WTC11 (cell line): ENCODE measurements around the gene ACRV1. TPM values are rescaled to one million over a fixed set of nuclear protein-coding genes. Genes with fewer than 3 reads are reported as not detected.

ENCODE experiments used
- ATAC-seq: fragments of 200-7000 bp; cut with Tn5 transposase; 2 replicates; pipeline ENCODE4 v1.10.0; 2021; ENCODE audit warnings: mild to moderate bottlenecking, moderate library complexity
- CTCF ChIA-PET: fragments of 300-600 bp; sonication (Branson Sonifier 250); formaldehyde crosslinking; loops from one replicate; lab custom pipeline; 2021; ENCODE audit warnings: antibody characterized with exemption; lab: Charles Lee
- POLR2A ChIA-PET: fragments of 350-600 bp; sonication (Branson Sonifier 250); formaldehyde crosslinking; loops from one replicate; lab custom pipeline; 2021; ENCODE audit warnings: antibody characterized with exemption; lab: Charles Lee
- DNase-seq: peaks from one replicate; pipeline ENCODE4 v3.0.0; 2021; ENCODE audit warnings: low spot score
- H3K27ac Mint-ChIP-seq: 2 replicates; pipeline ENCODE4 v1.8.0; 2021; ENCODE audit warnings: mixed read lengths
- H3K27me3 Mint-ChIP-seq: 2 replicates; pipeline ENCODE4 v1.8.0; 2021; ENCODE audit warnings: low read depth, mild to moderate bottlenecking, moderate library complexity, mixed read lengths
- H3K36me3 Mint-ChIP-seq: 2 replicates; pipeline ENCODE4 v1.8.0; 2021; ENCODE audit warnings: mixed read lengths
- H3K4me1 Mint-ChIP-seq: 2 replicates; pipeline ENCODE4 v1.8.0; 2022; ENCODE audit warnings: mixed read lengths
- H3K4me3 Mint-ChIP-seq: 2 replicates; pipeline ENCODE4 v1.8.0; 2021; ENCODE audit warnings: mild to moderate bottlenecking, moderate library complexity, mixed read lengths
- H3K9me3 Mint-ChIP-seq: 2 replicates; pipeline ENCODE4 v1.8.0; 2021; ENCODE audit warnings: mixed read lengths
- AR ChIP-seq: fragments of 250-450 bp; sonication (Bioruptor Pico); IDR thresholded peaks from 2 replicates; pipeline ENCODE4 v1.9.0; 2021; ENCODE audit warnings: mild to moderate bottlenecking
- ARID4B ChIP-seq: sonication (generic); formaldehyde crosslinking; IDR thresholded peaks from 2 replicates; pipeline ENCODE4 v1.8.0; 2023; ENCODE audit warnings: missing genetic modification reagents, mild to moderate bottlenecking, borderline replicate concordance
- FOXP1 ChIP-seq: sonication (generic); formaldehyde crosslinking; IDR thresholded peaks from 2 replicates; pipeline ENCODE4 v1.8.0; 2022; ENCODE audit warnings: missing genetic modification reagents, mild to moderate bottlenecking, moderate library complexity, borderline replicate concordance
- GTF2I ChIP-seq: fragments of 250-450 bp; sonication (Bioruptor Pico); conservative IDR thresholded peaks from 2 replicates; pipeline ENCODE4 v1.4.0; 2021; ENCODE audit warnings: mild to moderate bottlenecking
- HMGA2 ChIP-seq: fragments of 250-450 bp; sonication (Bioruptor Pico); IDR thresholded peaks from 2 replicates; pipeline ENCODE4 v1.4.0; 2021; ENCODE audit warnings: mild to moderate bottlenecking, moderate library complexity
- HMGXB4 ChIP-seq: sonication (generic); formaldehyde crosslinking; IDR thresholded peaks from 2 replicates; pipeline ENCODE4 v1.8.1; 2023; ENCODE audit warnings: mild to moderate bottlenecking, moderate library complexity, missing genetic modification reagents
- JAZF1 ChIP-seq: fragments of 250-450 bp; sonication (Bioruptor Pico); IDR thresholded peaks from 2 replicates; pipeline ENCODE4 v1.9.0; 2021; ENCODE audit warnings: moderate library complexity, mild to moderate bottlenecking, inconsistent platforms
- NFATC4 ChIP-seq: fragments of 250-450 bp; sonication (Bioruptor Pico); IDR thresholded peaks from 2 replicates; pipeline ENCODE4 v1.9.0; 2021; ENCODE audit warnings: mild to moderate bottlenecking
- NFE2L1 ChIP-seq: sonication (generic); formaldehyde crosslinking; IDR thresholded peaks from 2 replicates; pipeline ENCODE4 v1.8.1; 2023; ENCODE audit warnings: missing genetic modification reagents
- NFYB ChIP-seq: sonication (generic); formaldehyde crosslinking; conservative IDR thresholded peaks from 2 replicates; pipeline ENCODE4 v1.8.0; 2022; ENCODE audit warnings: low read depth, missing genetic modification reagents
- SOX15 ChIP-seq: fragments of 250-450 bp; sonication (Bioruptor Pico); IDR thresholded peaks from 2 replicates; pipeline ENCODE4 v1.9.0; 2021; ENCODE audit warnings: mild to moderate bottlenecking
- ZBTB21 ChIP-seq: sonication (generic); formaldehyde crosslinking; IDR thresholded peaks from 2 replicates; pipeline ENCODE4 v1.8.1; 2023; ENCODE audit warnings: mild to moderate bottlenecking, missing genetic modification reagents, borderline replicate concordance
- ZNF138 ChIP-seq: sonication (generic); formaldehyde crosslinking; conservative IDR thresholded peaks from 2 replicates; pipeline ENCODE4 v1.8.1; 2022; ENCODE audit warnings: mild to moderate bottlenecking, moderate library complexity, missing genetic modification reagents
- ZNF532 ChIP-seq: fragments of 250-450 bp; sonication (Bioruptor Pico); IDR thresholded peaks from 2 replicates; pipeline ENCODE4 v1.9.0; 2021; ENCODE audit warnings: mild to moderate bottlenecking, borderline replicate concordance
- total RNA-seq: library from RNA; stranded (reverse); gene quantifications from 3 replicates; pipeline ENCODE4 v1.2.3, GENCODE V29; 2021
- TF ChIP-seq, protein P1 (sequence below): fragments of 250-450 bp; sonication (Bioruptor Pico); IDR thresholded peaks from 2 replicates; pipeline ENCODE4 v2.1.2; 2022; ENCODE audit warnings: mild to moderate bottlenecking, moderate library complexity
- TF ChIP-seq, protein P2 (sequence below): fragments of 250-450 bp; sonication (Bioruptor Pico); IDR thresholded peaks from 2 replicates; pipeline ENCODE4 v1.9.0; 2021; ENCODE audit warnings: mild to moderate bottlenecking

Gene ACRV1
- total RNA-seq, 1 experiment from 2014 or later = not detected

DNA sequence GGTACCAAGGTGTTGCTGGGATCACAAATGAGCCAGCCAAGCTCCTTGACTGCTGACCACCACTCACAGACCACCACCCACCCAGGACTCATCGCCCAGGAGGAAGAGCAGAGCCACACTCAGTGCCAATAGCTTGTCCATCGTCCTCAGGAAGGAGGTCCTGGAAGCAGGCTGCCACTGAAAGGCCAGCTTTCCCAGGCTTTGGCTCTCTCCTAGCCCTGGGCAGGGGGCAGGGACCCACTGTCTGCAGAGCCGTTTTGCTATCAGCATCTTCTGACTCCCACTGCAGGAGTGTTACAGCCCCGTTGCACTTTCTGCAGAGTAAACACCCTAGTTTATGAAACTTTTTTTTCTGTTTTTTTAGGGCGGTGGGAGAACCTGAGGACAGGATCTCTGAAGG lies 12.2 kb upstream of the ACRV1 start:
- Mint-ChIP-seq H3K27ac (no peak overlapping the region), H3K4me1 (peaks cover 7% of the 10 kb centered on the region; the same call in 1 of the 2 replicates), H3K4me3 (no peak overlapping the region), H3K9me3 (peaks cover 11% of the 10 kb centered on the region), H3K36me3 (peaks cover 16% of the 10 kb centered on the region), H3K27me3 (no peaks in the 10 kb centered on the region)
- ChIA-PET CTCF (interaction anchor here (1.2 kb wide), 1 partner anchor 10 kb away, joined by 3 read pairs; no protein-coding TSS in a partner anchor), POLR2A (no interaction called here)
- DNase-seq = no peak
- no peak for TF ChIP-seq HMGXB4 (CRISPR knock-in tag)
- TF ChIP-seq, protein P1, sequence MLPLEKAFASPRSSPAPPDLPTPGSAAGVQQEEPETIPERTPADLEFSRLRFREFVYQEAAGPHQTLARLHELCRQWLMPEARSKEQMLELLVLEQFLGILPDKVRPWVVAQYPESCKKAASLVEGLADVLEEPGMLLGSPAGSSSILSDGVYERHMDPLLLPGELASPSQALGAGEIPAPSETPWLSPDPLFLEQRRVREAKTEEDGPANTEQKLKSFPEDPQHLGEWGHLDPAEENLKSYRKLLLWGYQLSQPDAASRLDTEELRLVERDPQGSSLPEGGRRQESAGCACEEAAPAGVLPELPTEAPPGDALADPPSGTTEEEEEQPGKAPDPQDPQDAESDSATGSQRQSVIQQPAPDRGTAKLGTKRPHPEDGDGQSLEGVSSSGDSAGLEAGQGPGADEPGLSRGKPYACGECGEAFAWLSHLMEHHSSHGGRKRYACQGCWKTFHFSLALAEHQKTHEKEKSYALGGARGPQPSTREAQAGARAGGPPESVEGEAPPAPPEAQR = no peak
- TF ChIP-seq GTF2I (CRISPR knock-in tag) = no peak
- TF ChIP-seq NFATC4 (CRISPR knock-in tag) = no peak
- TF ChIP-seq, protein P2, sequence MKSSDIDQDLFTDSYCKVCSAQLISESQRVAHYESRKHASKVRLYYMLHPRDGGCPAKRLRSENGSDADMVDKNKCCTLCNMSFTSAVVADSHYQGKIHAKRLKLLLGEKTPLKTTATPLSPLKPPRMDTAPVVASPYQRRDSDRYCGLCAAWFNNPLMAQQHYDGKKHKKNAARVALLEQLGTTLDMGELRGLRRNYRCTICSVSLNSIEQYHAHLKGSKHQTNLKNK (CRISPR knock-in tag) = no peak
- TF ChIP-seq ZNF532 (CRISPR knock-in tag) = no peak
- TF ChIP-seq, all 79 proteins: peak for 0
- no peak for ATAC-seq

GRCh38 chr11:125690006-125690405 lies 9.4 kb upstream of the ACRV1 start:
- peaks cover 23% of the 10 kb centered on the region for H3K4me1 Mint-ChIP-seq
- ChIA-PET POLR2A (no interaction called here), CTCF (interaction anchor here (0.6 kb wide), 1 partner anchor 146 kb away, joined by 3 read pairs; no protein-coding TSS in a partner anchor)
- no peak overlapping the region for H3K27ac Mint-ChIP-seq
- no peak for TF ChIP-seq ZBTB21
- TF ChIP-seq ARID4B (CRISPR knock-in tag) = no peak
- TF ChIP-seq FOXP1 (CRISPR knock-in tag) = no peak
- TF ChIP-seq HMGA2 (CRISPR knock-in tag) = no peak
- TF ChIP-seq ZNF138 (CRISPR knock-in tag) = no peak
- no peak for TF ChIP-seq SOX15 (CRISPR knock-in tag)
- no peak for TF ChIP-seq NFE2L1
- TF ChIP-seq NFYB (CRISPR knock-in tag) = no peak
- TF ChIP-seq AR (CRISPR knock-in tag) = no peak
- TF ChIP-seq JAZF1 (CRISPR knock-in tag) = no peak
- no peak overlapping the region for H3K4me3 Mint-ChIP-seq
- H3K27me3 Mint-ChIP-seq = no peaks in the 10 kb centered on the region; the same call in 1 of the 2 replicates
- H3K36me3 Mint-ChIP-seq = peaks cover 37% of the 10 kb centered on the region
- DNase-seq (no peak), ATAC-seq (no peak)
- H3K9me3 Mint-ChIP-seq = peaks cover 26% of the 10 kb centered on the region
